GM18502 (cell line): ENCODE results near the gene FBLN5.

ENCODE experiments used
- ATAC-seq: cut with Tn5 transposase; IDR thresholded peaks from one replicate; pipeline ENCODE4 v1.9.1; 2021; ENCODE audit warnings: mild to moderate bottlenecking; ENCODE audit not compliant: unreplicated experiment, poor library complexity

FBLN5 gene

GRCh38 chr14:91837076-91837475 lies 110.4 kb downstream of the FBLN5 start:
- no peak for ATAC-seq

GRCh38 chr14:91835920-91836843 lies 111.3 kb downstream of the FBLN5 start:
- ATAC-seq = peak; percentile 71

GRCh38 chr14:91835197-91835919 lies 112.1 kb downstream of the FBLN5 start:
- peak; percentile 24 for ATAC-seq

- ATAC-seq = no peak
These were observed 112.9 kb downstream of the FBLN5 start for GRCh38 chr14:91834571-91834970.

GRCh38 chr14:91831337-91831736 lies 116.2 kb downstream of the FBLN5 start:
- no peak for ATAC-seq

- ATAC-seq = peak; percentile 91
These were observed 116.7 kb downstream of the FBLN5 start for GRCh38 chr14:91830777-91831176.

GRCh38 chr14:91829511-91829910 lies 118.0 kb downstream of the FBLN5 start:
- ATAC-seq = no peak

GRCh38 chr14:91827746-91828145 lies 119.7 kb downstream of the FBLN5 start:
- no peak for ATAC-seq
